SIG-M5 treated with dmso at 0.1 percent for 504 hours (cell line): ENCODE results near the gene SNTG2.

Experiments
- DNase-seq: peaks from one replicate; lab custom pipeline; 2025; ENCODE audit not compliant: unreplicated experiment; lab: John Stamatoyannopoulos, UW

SNTG2 gene

GRCh38 chr2:926259-926793 lies 24.3 kb upstream of the SNTG2 start:
- no peak for DNase-seq

- no peak for DNase-seq
Measured at GRCh38 chr2:926896-927295, 23.8 kb upstream of the SNTG2 start.

- DNase-seq: no peak
Measured at GRCh38 chr2:929011-929735, 21.5 kb upstream of the SNTG2 start.

DNA sequence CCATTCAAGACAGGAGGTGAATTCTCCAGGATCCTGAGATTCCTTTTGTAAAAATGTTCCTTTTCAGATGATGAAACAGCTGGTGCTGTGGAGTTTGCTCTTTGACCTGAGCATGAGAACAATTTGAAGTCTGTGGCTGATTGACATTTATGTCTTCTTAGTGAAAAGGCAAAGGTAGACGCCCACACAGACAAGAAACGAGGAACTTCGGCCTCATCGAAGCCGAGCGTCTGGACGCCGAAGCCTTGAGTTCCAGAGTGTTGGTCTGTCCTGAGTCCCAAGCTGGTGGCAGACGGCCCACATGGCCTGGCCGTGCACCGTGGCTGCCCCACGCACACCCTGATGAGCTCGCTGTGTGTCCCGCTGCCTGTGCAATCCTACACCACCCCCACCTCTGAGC lies 20.7 kb upstream of the SNTG2 start:
- DNase-seq: no peak

GRCh38 chr2:930935-931334 lies 19.7 kb upstream of the SNTG2 start:
- DNase-seq: no peak

GRCh38 chr2:932320-933115 lies 18.1 kb upstream of the SNTG2 start:
- no peak for DNase-seq

DNA sequence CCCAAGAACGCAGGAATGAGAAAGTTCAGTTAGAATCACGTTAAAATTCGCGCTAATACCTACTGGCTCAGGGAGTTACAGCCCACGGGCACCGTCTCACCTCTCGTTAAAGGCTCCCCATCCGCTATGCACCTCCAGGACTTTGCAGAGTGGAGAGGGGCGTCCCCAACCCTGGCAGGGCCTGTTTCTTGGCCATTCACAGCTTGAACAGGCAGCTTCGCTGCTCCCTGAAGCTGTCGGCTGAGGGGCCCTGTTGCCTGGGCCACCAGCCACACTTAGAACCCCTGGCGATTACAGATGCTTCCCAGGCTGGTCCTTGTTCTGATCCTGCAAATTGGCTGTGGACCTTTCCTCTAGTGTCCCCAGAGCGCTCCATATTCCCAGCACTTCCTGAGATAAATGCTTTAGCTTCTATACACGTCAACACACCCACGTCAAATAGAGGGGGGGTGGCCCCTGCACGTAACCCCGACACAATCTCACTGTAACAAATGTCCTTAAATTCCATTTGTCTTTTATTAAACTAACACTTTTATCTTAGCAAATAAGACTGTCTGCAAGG lies 16.8 kb upstream of the SNTG2 start:
- DNase-seq: no peak

DNA sequence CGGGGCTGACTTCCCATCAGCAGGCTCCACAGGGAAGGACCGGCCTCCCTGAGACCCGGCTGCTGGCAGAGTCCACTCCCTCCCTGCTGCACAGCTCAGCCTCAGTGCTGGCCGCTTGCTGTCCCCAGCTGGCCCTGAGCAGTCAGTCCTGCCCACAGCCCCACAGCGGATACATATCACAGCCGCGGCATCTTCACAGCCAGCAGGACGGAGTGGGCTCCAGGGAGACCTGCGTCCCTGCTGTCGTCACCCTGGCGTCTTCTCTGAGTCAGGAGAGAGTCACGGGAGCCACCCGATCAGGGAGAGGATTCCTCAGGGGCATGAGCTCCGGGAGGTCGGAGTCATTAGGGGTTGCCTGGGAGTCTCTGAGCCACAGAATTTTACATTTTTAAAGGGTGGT lies 13.1 kb upstream of the SNTG2 start:
- DNase-seq: no peak

DNA sequence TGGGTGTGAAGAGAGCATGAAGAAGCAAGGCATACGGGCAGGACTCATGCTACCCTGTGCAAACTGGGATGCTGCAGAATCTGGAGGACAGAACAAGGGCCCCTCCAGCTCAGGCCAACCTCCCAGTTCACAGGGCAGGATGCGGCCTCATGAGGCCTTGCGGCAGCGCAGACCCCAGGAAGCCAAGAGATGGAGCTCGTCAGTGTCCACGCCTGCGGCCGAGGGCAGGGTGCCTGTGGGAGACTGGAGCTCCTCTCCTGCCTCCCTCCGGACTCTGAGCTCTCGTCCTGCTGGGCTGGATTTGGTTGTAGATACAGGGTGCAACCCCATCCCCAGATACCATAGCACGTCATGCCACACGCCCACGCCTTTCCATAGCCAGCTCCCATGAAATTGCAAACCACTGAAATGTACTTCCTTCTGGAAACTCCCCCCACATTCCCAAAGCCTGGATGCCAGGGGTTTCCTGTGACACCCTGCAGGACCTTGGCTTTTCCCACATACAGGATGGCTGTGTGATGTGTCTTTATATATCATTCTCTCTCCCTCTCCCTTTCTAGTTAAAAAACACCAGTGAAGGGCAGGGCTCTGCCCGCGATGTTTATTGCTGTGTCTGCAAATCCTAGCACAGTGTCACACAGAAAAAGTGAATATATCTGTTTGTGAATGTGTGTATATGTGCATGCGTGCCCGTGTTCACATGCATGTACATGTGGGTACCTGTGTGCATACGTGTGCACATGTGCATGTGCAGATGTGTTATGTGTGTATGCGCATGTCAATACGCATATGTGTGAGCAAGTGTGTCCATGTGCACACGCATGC lies 12.3 kb upstream of the SNTG2 start:
- DNase-seq: no peak

DNA sequence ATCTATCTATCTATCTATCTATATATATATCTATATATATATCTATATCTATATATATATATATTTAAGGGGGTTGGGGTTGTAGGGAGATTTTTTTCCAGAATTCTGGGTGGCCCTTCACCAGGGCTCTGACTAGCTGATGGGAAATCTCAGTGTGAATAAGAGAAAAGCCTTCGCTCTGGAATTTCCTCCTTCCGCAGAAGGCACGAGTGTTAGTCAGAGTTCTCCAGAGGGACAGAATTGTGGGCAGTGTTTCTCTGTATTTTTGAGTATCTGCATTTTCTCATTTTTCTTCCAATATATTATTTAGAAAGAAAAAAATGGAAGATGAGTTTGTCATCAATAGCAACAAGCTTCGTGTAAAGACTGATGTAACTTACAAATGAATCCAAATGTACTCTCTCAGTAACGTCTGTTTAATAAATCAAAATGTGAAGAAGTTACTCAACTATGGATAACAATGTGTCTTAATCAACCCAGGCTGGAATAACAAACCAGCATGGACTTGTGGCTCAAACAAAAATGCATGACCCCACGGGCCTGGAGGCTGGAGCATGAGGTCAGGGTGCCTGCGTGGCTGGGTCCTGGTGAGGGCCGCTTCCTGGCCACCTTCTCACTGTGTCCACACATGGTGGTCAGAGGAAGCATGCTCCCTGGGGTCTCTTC lies 10.6 kb upstream of the SNTG2 start:
- no peak for DNase-seq

DNA sequence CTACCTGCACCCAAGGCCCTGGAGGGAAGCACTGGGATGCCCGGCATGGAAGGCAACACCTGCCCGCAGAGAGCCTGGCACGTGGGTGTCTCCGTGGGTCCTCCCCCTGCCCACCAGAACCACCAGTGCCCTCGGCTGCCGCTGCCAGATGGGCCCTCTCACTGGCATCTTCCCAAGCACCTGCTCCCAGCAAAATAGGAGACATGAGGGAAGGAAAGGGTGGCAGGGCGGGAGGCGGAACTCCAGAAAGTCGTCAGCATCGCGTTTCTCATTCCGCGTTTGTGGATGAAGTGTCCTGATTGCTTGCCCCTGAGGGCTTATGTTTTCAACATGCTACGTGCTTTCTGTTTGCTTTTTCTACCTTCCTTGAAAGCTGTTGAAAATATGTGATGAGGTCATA lies 8.8 kb upstream of the SNTG2 start:
- DNase-seq: no peak

DNA sequence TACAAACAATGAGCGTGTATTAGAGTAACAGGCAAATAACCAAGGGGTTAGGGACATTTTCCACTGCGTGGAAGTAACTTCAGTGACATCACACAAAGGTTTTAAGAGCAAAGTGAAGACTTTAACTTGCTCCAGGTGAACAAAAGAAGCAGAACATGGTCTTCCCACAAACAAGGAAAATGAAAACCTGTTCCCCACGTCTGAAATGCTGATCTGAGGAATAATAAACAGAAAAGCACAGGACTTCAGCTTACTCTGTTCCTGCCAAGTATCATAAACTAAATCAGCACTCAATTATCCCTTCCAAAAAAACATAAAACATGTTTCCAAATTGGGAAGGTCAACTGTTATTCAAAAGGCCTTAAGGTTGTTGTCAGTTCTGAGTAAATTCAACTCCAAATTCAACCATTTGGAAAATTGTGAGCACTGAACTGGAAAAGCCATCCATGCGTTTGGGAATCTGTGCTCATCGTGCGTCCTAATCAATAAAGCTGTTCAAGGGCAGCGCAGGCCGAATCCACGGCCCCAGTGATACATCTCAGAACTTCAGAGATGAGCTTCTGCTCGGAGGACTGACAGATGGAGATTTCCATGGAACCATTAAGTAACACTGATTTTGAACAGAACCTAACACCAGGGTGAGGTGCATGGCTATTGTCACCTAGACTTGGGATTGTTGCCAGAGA lies 7.7 kb upstream of the SNTG2 start:
- no peak for DNase-seq

GRCh38 chr2:943461-943797 lies 7.2 kb upstream of the SNTG2 start:
- no peak for DNase-seq

DNA sequence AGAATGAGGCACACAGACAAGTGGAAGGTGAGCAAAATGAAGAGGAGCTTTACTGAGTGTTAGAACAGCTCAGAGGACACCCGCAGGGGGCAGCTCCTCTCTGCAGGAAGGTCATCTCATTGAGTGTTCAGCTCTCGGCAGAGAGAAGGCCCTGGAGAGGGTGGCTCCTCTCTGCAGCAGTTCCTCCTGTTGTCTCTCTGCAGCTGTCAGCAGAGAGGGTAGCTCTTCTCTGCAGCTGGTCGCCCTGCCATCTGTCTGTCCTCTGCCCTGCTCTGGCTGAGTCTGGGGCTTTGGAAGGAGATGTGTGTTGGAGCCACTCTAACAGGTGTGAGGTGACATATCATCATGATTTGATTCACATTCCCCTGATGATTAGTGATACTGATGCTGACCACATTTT lies 6.8 kb upstream of the SNTG2 start:
- no peak for DNase-seq

DNA sequence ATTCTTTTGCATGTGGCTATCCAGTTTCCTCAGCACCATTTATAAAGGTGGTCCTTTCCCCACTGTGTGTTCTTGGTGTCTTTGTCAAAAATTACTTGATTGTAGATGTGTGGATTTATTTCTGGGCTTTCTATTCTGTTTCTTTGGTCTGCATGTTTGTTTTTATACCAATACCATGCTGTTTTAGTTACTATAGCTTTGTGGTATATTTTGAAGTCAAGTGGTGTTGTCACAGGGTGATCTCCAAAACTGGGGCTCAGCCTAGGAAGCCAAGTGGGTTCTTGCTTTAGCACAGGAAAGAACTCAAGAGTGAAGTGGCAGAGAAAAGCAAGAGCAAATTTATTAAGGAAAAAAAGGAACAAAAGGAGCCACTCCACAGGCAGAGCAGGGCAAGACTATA lies 6.0 kb upstream of the SNTG2 start:
- no peak for DNase-seq

DNA sequence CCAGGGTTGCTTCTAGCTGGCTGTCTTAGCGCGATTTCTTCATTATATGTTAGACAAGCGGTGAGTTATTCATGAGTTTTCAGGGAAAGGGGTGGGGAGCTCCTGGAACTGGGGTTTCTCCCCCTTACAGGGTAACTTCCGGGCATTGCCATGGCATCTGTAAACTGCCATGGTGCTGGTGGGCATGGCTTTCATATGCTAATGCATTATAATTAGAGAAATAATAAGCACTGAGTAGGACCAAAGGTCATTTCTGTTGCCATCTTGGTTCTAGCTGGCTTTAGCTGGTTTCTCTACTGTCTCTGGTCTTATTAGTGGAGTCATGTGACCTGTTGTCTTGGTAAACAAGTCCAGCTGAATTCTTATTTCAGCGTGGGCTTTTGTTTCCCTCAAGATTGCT lies 5.5 kb upstream of the SNTG2 start:
- DNase-seq: no peak

GRCh38 chr2:946073-946948 lies 4.3 kb upstream of the SNTG2 start:
- no peak for DNase-seq

DNA sequence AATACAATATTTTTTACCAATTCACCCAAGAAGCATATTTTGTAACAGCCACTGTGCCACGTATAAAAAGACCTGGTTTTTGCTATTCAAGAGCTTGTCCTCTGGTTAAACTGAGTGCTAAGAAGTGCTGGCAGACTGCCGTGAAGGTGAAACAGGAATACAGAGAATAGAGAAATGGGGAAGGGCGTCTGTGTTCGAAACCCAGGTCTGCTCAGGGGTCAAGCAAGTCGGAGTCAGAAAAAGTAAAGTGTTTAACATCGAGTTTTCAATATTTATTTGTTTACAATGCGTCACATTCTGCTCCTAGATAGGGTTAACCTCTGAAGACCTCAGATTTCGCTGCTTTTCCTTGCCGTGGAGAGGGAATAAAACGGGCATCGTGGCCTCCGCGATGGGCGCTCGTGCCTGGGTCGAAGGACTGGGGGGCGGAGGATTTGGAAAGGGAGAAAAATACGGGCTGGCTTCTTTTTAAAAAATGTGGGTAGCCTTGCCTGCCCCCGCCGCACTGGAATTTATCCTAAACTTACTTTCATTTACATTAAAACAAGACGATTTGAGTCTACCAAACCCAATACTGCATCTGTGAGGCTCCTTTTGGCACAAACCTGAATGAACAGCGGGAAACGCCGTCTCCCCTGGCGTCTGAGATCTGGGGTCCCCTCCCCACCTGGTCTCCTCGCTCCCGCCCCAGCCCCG lies 1.1 kb upstream of the SNTG2 start:
- no peak for DNase-seq
